ENCODE measurements around the gene CTNNBL1.

GRCh38 chr20:37919389-37920040, 225.7 kb downstream of the CTNNBL1 start:
- no peak for TF ChIP-seq GATA2 (IDR thresholded peaks at IDR 0.05; ENCODE audit: low read depth, low read length)
- no peak for TF ChIP-seq GATA3 (IDR thresholded peaks at IDR 0.05; ENCODE audit: low read depth, low read length)
